Heart left ventricle (tissue), 13 donors: ENCODE results near the gene HIGD1C.

ENCODE experiments used
- POLR2A ChIP-seq, 2 donors: fragments of 450-650 bp; IDR thresholded peaks; one replicate each; pipeline ENCODE4 v1.6.1; 2017; ENCODE audit warnings: antibody characterized with exemption in 2 of 2, mild to moderate bottlenecking in 2 of 2, moderate library complexity in 2 of 2
- TF ChIP-seq, protein P1 (sequence below), 12 donors: fragments of 200-600 bp; sonication (generic) in 4 of 12; IDR thresholded peaks; one replicate each; pipeline versions ENCODE4 v1.5.0 to v1.8.0; 2018 to 2022; ENCODE audit warnings: antibody characterized with exemption in 12 of 12, mild to moderate bottlenecking in 5 of 12
- donor health status: ischemic (EF 13 %, LVEDD 7.1; RV severe dilation, severe dysfunction).
- donor health status: DM: no; HTN: yes; CAD: no.
- donor health status: DM: no; HTN: no; CAD: no.
- donor health status: ischemic (EF 25% LVEDD 6.9; RV normal size, moderate dysfunction).
- donor health status: ischemic (EF 25% LVEDD 5.7; RV mildly dilated, moderate dysfunction).
- donor health status: ischemic (EF 35%, LVEDD 5.7; RV mildly dilated, moderate dysfunction).
- donor health status: nonischemic (EF 11% LVEDD 7.7; RV severe dilation, severe dysfunction).
- donor health status: DM: yes; HTN: yes; CAD: no.
- donor health status: PGD.
- donor health status: ischemic (EF 29% LVEDD 5.4; RV normal size, mild dysfunction).
- donor health status: nonischemic (EF 23%, LVEDD 6.1; RV moderate dilation, normal function).

DNA sequence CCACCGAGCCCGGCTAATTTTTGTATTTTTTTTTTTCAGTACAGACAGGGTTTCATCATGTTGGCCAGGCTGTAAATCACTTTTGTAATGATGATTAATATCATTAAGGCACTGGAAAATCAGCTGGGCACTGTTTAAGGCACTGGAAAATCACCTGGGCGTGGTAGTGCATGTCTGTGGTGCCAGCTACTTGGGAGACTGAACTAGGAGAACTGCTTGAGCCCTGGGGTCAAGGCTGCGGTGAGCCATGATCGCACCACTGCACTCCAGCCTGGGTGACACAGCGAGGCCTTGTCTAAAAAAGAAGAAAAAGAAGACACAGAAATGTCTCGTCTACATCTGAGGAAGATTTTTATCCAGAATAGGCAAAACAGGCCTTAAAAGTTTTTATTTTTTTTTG, 61.1 kb downstream of the HIGD1C start:
- TF ChIP-seq POLR2A (IDR thresholded peaks at IDR 0.05): no peak
- TF ChIP-seq, protein P1, sequence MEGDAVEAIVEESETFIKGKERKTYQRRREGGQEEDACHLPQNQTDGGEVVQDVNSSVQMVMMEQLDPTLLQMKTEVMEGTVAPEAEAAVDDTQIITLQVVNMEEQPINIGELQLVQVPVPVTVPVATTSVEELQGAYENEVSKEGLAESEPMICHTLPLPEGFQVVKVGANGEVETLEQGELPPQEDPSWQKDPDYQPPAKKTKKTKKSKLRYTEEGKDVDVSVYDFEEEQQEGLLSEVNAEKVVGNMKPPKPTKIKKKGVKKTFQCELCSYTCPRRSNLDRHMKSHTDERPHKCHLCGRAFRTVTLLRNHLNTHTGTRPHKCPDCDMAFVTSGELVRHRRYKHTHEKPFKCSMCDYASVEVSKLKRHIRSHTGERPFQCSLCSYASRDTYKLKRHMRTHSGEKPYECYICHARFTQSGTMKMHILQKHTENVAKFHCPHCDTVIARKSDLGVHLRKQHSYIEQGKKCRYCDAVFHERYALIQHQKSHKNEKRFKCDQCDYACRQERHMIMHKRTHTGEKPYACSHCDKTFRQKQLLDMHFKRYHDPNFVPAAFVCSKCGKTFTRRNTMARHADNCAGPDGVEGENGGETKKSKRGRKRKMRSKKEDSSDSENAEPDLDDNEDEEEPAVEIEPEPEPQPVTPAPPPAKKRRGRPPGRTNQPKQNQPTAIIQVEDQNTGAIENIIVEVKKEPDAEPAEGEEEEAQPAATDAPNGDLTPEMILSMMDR (IDR thresholded peaks at IDR 0.05): no peak
